Keratinocyte (primary cell): ENCODE results near the gene MGMT.

Experiments
- CTCF ChIP-seq, 3 experiments: IDR thresholded peaks in 1 of 3; conservative IDR thresholded peaks in 1 of 3; optimal IDR thresholded peaks in 1 of 3; 2 replicates in 2 of 3; 3 replicates in 1 of 3; pipeline versions ENCODE3 to v1.5.1; 2011; ENCODE audit warnings: low read length in 3 of 3, mild to moderate bottlenecking in 3 of 3, moderate library complexity in 2 of 3, control low read depth in 1 of 3, inconsistent platforms in 1 of 3; ENCODE audit not compliant: insufficient read depth in 2 of 3; ENCODE audit errors: extremely low read depth in 1 of 3
- EZH2 ChIP-seq: IDR thresholded peaks from one replicate; pipeline ENCODE4 v1.6.1; 2012; ENCODE audit warnings: inconsistent platforms, mild to moderate bottlenecking, low read length, moderate library complexity

- TF ChIP-seq CTCF (optimal IDR thresholded peaks at IDR 0.05 in 1 of 3, IDR thresholded peaks at IDR 0.05 in 1 of 3, conservative IDR thresholded peaks at IDR 0.05 in 1 of 3; ENCODE audit: extremely low read depth in 1 of 3, insufficient read depth in 2 of 3, low read length in 3 of 3) (no peak), EZH2 (no peak)
Observed at GRCh38 chr10:129622291-129622690, 155.2 kb downstream of the MGMT start.
